H1 (cell line): Measurements from ENCODE around the gene CHN2.

ENCODE experiments used
- ASH2L ChIP-seq: fragments of 200-600, 300-600 bp; sonication (generic); IDR thresholded peaks from one replicate; pipeline ENCODE4 v1.7.1; 2017; ENCODE audit warnings: low read length
- ATF2 ChIP-seq: IDR thresholded peaks from 2 replicates; pipeline ENCODE4 v1.6.1; 2012; ENCODE audit warnings: low read length, inconsistent platforms
- BCL11A ChIP-seq, 2 experiments: IDR thresholded peaks; one replicate each; pipeline ENCODE4 v1.6.1; 2011; ENCODE audit warnings: low read depth in 2 of 2, low read length in 2 of 2, mild to moderate bottlenecking in 2 of 2
- CEBPB ChIP-seq: IDR thresholded peaks from 2 replicates; pipeline ENCODE4 v1.6.1; 2012; ENCODE audit warnings: low read depth, low read length
- CTCF ChIP-seq, 3 experiments: IDR thresholded peaks; 1 replicate in 2 of 3; 2 replicates in 1 of 3; pipeline versions ENCODE4 v1.5.1 to v1.6.1; 2011; ENCODE audit warnings: low read length in 3 of 3, mild to moderate bottlenecking in 3 of 3, inconsistent platforms in 2 of 3, low read depth in 1 of 3, moderate library complexity in 1 of 3; ENCODE audit not compliant: insufficient read depth in 1 of 3; ENCODE audit errors: control extremely low read depth in 1 of 3
- EP300 ChIP-seq, 2 experiments: IDR thresholded peaks; 1 replicate in 1 of 2; 2 replicates in 1 of 2; pipeline ENCODE4 v1.6.1; 2011 to 2012; ENCODE audit warnings: low read depth in 2 of 2, low read length in 2 of 2, mild to moderate bottlenecking in 2 of 2, borderline replicate concordance in 1 of 2, inconsistent platforms in 1 of 2, moderate library complexity in 1 of 2
- EZH2 ChIP-seq: fragments of 200-600 bp; sonication (generic); IDR thresholded peaks from 2 replicates; pipeline ENCODE4 v1.7.1; 2012; ENCODE audit warnings: low read depth, mild to moderate bottlenecking, moderate library complexity, low read length, inconsistent platforms; ENCODE audit not compliant: severe bottlenecking
- GABPA ChIP-seq: IDR thresholded peaks from 2 replicates; pipeline ENCODE4 v1.6.1; 2011; ENCODE audit warnings: mild to moderate bottlenecking, low read length, moderate library complexity, borderline replicate concordance; ENCODE audit not compliant: insufficient read depth
- PHF8 ChIP-seq: fragments of 200-600 bp; sonication (generic); conservative IDR thresholded peaks from 2 replicates; pipeline ENCODE4 v1.7.1; 2012; ENCODE audit warnings: low read depth, mild to moderate bottlenecking, inconsistent platforms, low read length, moderate library complexity
- POLR2A ChIP-seq, 2 experiments: IDR thresholded peaks; 1 replicate in 1 of 2; 2 replicates in 1 of 2; pipeline ENCODE4 v1.6.1; 2011; ENCODE audit warnings: low read depth in 2 of 2, low read length in 2 of 2, mild to moderate bottlenecking in 2 of 2; ENCODE audit errors: control extremely low read depth in 1 of 2
- POLR2AphosphoS5 ChIP-seq: IDR thresholded peaks from 2 replicates; pipeline ENCODE4 v1.6.1; 2011; ENCODE audit warnings: low read depth, low read length
- RNF2 ChIP-seq: fragments of 200-900, 300-1000 bp; sonication (generic); IDR thresholded peaks from 2 replicates; pipeline ENCODE4 v1.7.1; 2016; ENCODE audit warnings: borderline replicate concordance, low read depth, mild to moderate bottlenecking, antibody characterized with exemption, low read length; ENCODE audit not compliant: poor library complexity, severe bottlenecking; ENCODE audit errors: missing control alignments
- TEAD4 ChIP-seq: IDR thresholded peaks from 2 replicates; pipeline ENCODE4 v1.6.1; 2012; ENCODE audit warnings: low read depth, low read length, inconsistent platforms, mixed read lengths

GRCh38 chr7:29288181-29289091, 93.9 kb downstream of the CHN2 start:
- TF ChIP-seq CTCF (IDR thresholded peaks at IDR 0.05; ENCODE audit: control extremely low read depth in 1 of 3, insufficient read depth in 1 of 3, low read depth in 1 of 3, low read length in 3 of 3) (no peak), ATF2 (no peak), POLR2A (IDR thresholded peaks at IDR 0.05; ENCODE audit: control extremely low read depth in 1 of 2, low read depth in 2 of 2, low read length in 2 of 2) (no peak), POLR2AphosphoS5 (no peak), ASH2L (peak; percentile 63), CEBPB (no peak), PHF8 (no peak), EZH2 (no peak), GABPA (no peak), TEAD4 (no peak), EP300 (IDR thresholded peaks at IDR 0.05; ENCODE audit: borderline replicate concordance in 1 of 2, low read depth in 2 of 2, low read length in 2 of 2) (peak in 1 of 2 experiments; percentile 13; a peak in 1 of 3 replicates), BCL11A (IDR thresholded peaks at IDR 0.05; ENCODE audit: low read depth in 2 of 2, low read length in 2 of 2) (peak; percentile 23 to 62), RNF2 (no peak)
